Measurements from ENCODE around the gene AKAP12.

AKAP12 gene, protein sequence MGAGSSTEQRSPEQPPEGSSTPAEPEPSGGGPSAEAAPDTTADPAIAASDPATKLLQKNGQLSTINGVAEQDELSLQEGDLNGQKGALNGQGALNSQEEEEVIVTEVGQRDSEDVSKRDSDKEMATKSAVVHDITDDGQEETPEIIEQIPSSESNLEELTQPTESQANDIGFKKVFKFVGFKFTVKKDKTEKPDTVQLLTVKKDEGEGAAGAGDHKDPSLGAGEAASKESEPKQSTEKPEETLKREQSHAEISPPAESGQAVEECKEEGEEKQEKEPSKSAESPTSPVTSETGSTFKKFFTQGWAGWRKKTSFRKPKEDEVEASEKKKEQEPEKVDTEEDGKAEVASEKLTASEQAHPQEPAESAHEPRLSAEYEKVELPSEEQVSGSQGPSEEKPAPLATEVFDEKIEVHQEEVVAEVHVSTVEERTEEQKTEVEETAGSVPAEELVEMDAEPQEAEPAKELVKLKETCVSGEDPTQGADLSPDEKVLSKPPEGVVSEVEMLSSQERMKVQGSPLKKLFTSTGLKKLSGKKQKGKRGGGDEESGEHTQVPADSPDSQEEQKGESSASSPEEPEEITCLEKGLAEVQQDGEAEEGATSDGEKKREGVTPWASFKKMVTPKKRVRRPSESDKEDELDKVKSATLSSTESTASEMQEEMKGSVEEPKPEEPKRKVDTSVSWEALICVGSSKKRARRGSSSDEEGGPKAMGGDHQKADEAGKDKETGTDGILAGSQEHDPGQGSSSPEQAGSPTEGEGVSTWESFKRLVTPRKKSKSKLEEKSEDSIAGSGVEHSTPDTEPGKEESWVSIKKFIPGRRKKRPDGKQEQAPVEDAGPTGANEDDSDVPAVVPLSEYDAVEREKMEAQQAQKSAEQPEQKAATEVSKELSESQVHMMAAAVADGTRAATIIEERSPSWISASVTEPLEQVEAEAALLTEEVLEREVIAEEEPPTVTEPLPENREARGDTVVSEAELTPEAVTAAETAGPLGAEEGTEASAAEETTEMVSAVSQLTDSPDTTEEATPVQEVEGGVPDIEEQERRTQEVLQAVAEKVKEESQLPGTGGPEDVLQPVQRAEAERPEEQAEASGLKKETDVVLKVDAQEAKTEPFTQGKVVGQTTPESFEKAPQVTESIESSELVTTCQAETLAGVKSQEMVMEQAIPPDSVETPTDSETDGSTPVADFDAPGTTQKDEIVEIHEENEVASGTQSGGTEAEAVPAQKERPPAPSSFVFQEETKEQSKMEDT (N-terminal part only)

DNA sequence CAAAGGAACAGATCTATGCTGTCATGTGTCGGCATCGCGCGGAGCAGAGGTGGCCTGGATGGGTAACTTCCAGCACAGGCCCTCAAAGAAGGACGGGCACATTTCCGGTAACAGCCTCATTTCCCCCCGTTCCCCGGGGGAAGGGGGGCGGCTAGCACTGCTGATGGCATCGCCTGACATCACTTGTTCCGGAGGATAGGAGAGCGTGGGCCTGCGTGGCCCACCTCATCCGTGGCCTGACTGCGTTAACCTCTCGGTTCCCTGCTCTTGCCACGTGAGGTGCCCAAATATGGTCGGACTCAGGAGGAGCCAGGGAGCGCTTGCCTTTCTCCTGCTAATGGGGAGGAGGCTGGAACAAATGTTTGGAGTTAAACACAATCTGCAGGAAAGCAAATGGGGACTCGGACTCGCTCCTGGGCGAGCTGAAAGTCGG is at the start of gene AKAP12:
Gene AKAP12 (plus strand): TSS at position 365 of the 433 bp plus-strand sequence. CDS start 596 bp downstream, outside the sequence.
- DNase-seq (ENCODE audit: low read depth): no peak

DNA sequence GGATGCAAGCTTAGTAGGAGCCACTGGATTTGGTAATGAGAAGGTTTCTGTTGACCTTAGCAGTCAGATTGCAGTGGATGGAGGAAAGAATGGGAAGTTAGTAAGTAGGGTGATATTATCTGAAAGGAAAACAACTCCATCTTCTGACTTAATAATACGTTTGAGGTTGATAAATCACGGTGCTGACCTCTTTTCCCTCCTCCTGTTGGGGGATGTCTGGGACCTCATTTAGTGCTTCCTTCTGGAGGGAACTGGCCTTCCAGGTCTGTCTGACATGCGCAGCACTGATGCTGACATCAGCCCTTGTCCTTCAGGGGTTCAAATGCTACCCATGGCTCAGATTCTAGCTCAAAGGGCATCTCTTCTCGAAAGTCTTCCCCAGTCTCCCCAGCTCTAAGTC is 48.2 kb upstream of the AKAP12 start:
- DNase-seq (ENCODE audit: low read depth): no peak

DNA sequence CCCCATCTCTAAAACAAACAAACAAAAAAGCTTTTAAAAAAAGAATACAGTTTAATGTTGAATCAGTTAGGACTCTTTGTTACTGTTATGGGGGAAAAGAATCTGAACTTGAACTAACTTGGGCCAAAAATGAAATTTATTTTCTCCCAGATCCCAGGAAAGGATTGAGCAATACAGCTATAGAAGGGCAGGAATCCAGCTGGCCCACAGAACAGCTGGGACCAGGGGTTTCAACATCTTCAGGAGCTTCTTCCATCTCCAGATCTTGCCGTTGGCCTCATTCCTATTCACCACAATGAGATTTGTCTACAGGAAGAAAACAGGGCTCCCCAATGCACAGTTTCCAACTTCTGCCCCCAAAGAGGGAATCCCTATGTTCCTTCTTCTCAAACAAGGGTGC is 43.2 kb upstream of the AKAP12 start:
- DNase-seq (ENCODE audit: low read depth): peak; percentile 5

DNA sequence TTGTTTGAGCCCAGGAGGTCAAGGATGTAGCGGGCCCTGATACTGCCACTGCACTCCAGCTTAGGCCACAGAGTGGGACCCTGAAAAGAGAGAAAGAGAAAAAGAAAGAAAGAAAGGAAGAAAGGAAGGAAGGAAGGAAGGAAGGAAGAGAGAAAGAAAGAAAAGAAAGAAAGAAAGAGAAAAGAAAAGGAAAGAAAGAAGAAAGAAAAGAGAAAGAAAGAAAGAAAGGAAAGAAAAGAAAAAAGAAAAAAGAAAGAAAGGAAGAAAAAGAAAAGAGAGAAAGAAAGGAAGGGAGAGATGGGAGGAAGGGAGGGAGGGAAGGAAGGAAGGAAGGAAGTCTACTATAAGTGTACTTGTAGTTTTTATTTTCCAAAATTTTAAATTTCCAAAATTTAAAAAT is 42.2 kb upstream of the AKAP12 start:
- no peak for DNase-seq (ENCODE audit: low read depth)

DNA sequence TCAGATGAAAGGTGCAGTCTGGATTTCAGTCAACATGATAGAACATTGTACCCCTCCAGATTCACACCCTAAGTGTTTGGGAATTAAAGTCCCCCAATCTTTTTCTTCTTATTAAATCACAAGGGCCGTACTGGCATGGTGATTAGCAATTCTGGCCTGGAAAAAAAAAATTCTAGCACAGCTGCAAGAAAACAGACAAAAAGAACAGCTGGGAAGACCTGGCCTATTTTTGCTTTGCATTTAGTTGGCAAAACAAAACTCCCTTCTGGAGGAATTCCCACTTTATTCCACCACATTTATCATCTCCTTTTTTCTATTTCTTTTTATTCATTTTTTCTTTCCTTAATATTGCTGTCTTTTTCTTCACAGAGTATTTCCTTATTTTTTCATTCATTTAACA is 39.8 kb upstream of the AKAP12 start:
- no peak for DNase-seq (ENCODE audit: low read depth)

DNA sequence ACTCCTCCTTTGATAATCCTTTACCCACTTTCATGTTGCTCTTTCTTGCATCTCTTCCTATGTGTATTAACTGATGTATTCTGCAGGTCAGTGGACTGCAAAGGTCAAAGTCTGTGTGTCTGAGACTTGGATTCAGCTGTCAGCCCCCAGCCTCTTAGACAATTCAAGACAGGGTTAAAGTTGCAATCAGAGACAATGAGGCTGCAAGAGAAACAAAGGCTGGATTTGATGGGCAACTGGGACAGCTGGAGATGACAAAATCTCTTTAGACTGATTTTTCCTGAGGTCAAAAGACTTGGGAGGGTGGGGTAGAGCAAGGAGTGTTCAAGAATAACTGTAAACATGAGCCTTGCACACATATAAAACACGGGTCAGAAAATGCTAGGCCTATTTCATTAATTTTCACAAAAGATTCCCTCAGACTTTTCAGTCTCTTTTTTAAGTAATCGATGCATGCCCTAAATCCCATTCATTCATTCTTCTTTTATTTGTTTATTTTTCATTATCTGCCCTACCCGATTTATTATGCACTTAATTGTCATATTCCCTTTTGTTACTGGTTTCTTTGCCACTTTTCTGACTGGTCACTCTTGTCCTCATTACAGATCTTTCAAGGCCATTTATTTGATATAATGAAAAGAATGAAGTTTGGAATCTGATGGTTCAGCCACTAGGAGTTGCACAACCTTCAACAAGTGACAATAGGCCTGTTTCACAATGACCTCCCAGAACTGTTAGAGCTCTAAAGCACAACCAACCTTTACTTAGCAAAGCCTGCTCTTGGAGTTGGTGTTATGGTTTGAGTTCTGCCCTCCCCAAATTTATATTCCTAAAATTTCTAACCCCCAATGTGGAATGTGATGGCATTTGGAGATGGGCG is 33.8 kb upstream of the AKAP12 start:
- no peak for DNase-seq (ENCODE audit: low read depth)

DNA sequence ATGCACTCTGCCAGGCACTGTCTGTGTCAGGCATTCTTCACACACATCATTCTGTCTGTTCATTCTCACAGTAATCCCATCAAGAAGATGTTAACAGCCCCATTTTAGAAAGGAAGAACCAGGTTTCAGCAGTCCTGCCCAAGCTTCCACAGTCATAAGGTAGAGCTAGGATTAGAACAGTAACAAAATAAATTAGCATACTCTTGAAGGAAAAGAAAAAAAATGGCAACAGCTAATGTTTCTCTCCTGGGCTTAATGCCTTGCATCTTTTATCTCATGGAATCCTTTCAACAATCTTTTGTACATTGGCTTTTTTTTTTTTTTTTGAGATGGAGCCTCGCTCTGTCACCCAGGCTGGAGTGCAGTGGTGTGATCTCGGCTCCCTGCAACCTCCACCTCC is 32.1 kb upstream of the AKAP12 start:
- DNase-seq (ENCODE audit: low read depth): no peak

DNA sequence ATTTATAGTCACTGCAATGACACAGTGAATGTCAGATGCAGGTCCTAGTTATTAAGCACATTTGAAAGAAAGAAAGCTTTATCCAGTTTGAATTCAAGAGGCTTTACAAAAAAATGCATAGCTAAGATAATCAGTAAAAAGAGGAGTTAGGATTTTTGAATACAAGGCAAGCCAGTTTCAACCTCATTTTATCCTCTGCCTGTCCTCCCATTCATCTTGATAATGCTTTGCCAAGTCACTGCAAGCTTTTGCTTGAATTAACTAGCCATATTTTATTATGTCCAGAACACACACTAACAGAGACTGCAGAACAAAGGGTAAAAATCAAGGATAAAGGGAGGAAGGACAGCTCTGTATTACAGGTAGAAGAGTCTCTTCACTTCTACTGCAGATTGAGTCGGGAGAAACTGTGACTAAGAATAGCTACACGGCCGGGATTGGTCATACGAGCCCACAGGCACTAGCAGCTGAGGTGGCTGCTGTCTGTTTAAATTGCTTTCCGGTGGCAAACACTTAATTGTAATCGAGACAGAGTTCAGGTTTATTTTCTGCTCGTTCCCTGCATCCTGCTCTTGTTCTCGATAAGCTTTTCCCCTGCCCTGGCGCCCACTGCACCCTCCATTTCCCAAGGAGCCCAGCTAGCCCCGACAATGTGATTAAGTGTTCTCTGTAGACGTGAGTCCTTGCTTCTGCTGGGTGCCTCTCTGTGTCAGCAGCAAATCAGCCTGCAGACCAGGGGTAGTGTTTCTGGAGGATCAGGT is 30.5 kb upstream of the AKAP12 start:
- peak; percentile 2 for DNase-seq (ENCODE audit: low read depth)

DNA sequence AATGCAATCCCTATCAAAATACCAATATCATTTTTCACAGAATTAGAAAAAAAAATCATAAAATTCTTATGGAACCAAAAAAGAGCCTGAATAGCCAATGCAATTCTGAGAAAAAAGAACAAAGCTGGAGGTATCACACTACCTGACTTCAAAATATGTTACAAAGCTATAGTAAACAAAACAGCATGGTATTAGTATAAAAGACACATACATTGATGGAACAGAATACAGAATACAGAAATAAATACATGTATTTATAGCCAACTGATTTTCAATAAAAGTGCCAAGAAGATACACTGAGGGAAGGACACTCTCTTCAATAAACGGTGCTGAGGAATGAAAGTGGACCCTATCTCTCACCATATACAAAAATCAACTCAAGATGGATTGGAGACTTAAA is 28.7 kb upstream of the AKAP12 start:
- no peak for DNase-seq (ENCODE audit: low read depth)

DNA sequence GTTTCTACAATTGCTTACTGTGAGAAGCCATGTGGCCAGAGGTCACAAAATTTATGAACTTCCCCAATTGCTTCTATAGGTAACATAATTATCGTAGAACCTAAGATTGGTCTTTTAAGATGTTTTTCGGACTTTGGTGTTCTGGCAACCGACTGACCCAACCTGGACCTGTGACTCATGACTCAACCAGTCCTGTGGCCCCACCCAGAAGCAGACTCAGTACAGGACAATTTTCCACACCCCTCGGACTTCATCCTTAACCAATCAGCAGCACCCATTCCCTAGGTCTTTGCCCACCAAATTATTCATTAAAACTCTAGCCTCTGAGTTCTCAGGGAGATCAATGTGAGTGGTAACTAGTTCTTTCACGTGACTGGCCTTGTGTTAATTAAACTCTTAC is 26.4 kb upstream of the AKAP12 start:
- DNase-seq (ENCODE audit: low read depth): no peak

DNA sequence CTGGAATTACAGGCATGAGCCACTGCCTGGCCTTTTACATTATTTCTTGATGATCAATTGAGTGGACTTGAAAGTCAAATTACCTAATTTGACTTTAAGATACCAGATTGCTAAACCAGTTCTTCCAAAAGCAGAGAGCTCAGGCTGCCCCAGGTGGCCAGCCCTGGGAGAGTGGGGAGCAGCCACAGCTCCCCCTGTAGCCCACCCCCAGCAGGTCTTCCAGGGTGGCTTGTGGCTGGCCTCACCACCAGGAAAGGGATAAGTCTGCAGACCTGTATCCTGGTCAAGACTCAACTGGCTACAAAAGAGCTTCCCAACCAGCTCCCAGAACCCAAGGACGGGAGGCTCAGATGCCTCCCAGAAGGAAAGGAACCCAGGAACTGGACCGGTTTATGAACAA is 23.8 kb upstream of the AKAP12 start:
- no peak for DNase-seq (ENCODE audit: low read depth)

DNA sequence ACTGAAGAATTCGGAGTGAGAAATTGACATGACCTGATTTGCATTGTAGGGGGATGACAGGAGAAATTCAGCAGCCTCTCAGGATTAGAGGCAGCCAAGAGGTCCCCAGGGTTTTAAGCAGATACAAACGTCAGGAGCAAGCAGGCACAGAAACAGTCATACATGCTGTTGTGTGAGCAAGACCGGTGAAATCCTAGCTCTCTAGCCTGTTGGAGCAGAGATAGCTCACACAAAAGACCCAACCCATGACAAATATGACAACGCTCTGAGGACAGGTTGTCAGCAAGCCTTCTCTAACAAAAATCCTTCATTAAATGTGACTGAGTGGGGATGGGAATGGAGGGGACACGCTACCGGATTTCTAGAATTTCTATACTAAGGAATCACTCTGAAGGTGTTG is 23.0 kb upstream of the AKAP12 start:
- no peak for DNase-seq (ENCODE audit: low read depth)

DNA sequence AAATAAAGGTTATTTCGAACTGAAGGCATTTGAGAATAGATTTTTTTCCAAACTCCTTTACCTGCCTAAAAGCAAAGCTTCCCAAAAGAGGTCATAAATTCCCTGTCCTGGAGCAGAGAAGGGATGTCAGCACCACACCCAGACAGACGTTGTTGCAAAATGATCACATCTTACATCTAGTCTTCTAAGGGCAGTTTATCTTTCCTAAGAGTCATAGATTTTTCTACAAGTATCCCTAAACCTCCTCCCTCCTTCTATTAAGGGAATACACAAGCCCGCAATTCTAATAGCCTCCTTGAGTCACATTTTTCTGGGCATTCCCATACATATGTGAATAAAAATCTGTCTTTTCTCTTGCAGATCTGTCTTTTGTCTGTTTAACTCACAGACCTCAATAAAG is 20.6 kb upstream of the AKAP12 start:
- DNase-seq (ENCODE audit: low read depth): no peak

DNA sequence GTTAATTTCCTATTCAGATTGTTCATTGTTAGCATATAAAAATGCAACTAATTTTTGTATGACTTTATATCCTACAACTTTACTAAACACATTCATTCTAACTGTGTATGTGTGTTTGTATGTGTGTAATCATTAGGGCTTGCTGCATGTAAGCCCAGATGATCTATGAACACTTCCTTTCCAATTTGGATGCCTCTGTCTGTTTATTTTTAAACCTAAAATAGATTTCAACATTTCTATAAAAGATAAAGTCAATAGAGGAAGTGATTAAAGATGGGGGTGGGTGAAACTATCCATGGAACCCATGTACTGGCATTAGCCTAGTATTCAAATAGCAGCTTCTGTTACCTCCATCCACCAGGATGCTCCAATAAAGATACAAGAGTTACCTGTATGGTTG is 15.7 kb upstream of the AKAP12 start:
- no peak for DNase-seq (ENCODE audit: low read depth)

DNA sequence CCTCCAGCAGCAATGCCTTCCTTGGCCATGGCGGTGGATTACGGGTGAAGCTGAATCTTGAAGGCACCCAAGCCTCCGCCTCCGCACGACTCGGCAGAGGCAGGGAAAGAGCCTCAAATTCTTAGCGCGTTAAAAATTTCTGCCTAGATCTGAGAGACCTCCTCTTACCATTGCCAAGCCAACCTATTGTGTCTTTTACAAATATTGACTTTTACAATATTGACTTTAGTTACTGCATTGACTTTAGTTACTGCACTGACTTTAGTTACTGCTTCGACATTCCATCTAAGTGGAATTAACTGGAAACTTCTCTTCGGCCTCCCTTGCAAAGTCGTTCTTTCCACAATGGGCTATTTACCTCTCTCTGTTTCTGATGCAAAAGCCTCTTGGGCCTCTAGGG is 13.8 kb upstream of the AKAP12 start:
- no peak for DNase-seq (ENCODE audit: low read depth)

DNA sequence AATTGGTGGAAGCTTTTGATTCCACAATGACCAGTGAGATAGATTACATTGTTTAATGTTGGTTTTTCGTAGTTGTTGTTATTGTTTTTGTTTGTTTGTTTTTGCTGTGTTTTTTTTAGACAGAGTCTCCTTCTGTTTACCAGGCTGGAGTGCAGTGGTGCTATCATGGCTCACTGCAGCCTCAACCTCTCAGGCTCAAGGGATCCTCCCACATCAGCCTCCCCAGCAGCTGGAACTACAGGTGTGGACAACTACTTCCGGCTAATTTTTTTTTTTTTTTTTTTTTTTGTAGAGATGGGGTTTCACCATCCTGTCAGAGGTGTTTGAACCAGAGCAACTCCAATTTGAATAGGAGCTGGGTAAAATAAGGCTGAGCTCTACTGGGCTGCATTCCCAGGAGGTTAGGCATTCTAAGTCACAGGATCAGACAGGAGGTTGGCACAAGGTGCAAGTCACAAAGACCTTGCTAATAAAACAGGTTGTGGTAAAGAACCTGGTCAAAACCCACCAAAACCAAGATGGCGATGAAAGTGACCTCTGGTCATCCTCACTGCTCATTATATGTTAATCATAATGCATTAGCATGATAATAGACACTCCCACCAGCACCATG is 10.9 kb upstream of the AKAP12 start:
- no peak for DNase-seq (ENCODE audit: low read depth)

DNA sequence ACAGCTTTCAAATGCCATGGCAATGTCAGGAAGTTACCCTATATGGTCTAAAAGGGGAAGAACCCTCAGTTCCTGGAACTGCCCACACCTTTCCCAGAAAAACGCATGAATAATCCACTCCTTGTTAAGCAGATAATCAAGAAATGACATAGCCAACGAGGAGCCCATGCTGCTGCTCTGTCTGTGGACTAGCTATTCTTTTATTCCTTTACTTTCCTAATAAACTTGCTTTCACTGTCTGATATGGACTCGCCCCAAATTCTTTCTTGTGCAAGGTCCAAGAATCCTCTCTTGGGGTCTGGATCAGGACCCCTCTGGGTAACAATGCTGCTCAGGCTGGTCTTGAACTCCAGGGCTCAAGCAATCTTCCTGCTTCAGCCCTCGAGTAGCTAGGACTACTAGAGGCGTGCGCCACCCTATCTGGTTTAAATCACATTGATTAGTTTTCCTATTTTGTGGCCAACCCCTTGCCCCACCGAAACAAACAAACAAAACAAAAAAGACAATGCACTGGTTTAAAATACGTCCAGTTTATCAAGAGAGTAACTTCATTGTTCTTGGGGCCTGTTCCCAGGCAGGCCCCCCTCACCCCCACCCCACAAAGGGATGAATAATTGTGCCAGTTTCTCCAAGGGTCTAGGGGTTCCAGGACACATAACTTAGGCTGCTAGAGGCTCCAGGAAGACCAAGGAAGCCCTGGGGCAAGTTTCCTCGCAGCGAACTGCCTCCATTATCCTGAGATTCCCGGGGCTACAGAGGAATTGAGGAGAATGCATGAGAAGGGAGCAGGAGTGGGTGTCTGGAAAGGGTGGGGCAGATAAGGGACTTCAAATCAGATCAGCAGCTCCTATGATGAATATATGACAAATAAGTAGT is 10.1 kb upstream of the AKAP12 start:
- no peak for DNase-seq (ENCODE audit: low read depth)

DNA sequence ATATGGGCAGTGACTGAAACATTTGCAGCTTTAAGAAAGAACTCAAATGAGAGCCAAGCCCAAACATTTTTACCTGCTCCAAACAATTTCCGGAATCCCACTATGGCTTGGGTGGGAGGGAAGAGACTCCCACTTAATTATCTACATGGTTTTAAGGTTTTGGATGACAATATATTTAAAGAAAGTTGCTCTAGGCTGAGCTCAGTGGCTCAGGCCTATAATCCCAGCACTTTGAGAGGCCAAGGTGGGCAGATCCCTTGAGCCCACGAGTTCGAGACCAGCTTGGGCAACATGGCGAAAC is 9.5 kb upstream of the AKAP12 start:
- no peak for DNase-seq (ENCODE audit: low read depth)

DNA sequence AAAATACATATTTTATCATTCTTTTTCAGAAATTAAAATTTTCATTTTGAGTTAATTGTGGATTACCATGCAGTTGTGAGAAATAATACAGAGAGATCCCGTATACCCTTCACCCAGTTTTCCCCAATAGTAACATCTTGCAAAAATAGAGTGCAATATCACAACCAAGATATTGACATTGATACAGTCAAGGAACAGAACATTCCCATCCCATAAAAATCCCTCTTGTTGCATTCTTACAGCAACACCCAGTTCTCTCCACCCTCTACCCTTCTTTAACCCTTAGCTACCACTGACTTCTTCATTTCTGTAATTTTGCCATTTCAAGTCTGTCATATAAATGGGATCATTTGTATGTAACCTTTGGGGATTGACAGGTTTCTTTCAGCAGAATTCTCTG is 6.9 kb upstream of the AKAP12 start:
- DNase-seq (ENCODE audit: low read depth): no peak
